HFFc6 (cell line): ENCODE data around the gene SCML2. TPM values are rescaled to one million over a fixed set of nuclear protein-coding genes. Genes with fewer than 3 reads are reported as not detected.

Experiments used
- DNase-seq: peaks from one replicate; pipeline ENCODE4 v3.0.0-alpha.2; 2018
- H3K27ac Mint-ChIP-seq: 2 replicates; pipeline ENCODE4 v1.8.0; 2020; ENCODE audit warnings: mild to moderate bottlenecking, mixed read lengths
- H3K27me3 Mint-ChIP-seq: 2 replicates; pipeline ENCODE4 v1.8.0; 2021; ENCODE audit warnings: mild to moderate bottlenecking, moderate library complexity, mixed read lengths; ENCODE audit not compliant: insufficient read depth
- H3K36me3 Mint-ChIP-seq: 2 replicates; pipeline ENCODE4 v1.8.0; 2021; ENCODE audit warnings: low read depth, mixed read lengths
- H3K4me1 Mint-ChIP-seq: 2 replicates; pipeline ENCODE4 v1.8.0; 2020; ENCODE audit warnings: low read depth, mixed read lengths
- H3K4me3 Mint-ChIP-seq: 2 replicates; pipeline ENCODE4 v1.8.0; 2020; ENCODE audit warnings: mild to moderate bottlenecking, moderate library complexity, mixed read lengths
- H3K9me3 Mint-ChIP-seq: 2 replicates; pipeline ENCODE4 v1.8.0; 2020; ENCODE audit warnings: mild to moderate bottlenecking, mixed read lengths
- CTCF ChIP-seq: fragments of 200-600 bp; sonication (generic); IDR thresholded peaks from 2 replicates; pipeline ENCODE4 v1.5.0; 2021; ENCODE audit warnings: antibody characterized with exemption, mild to moderate bottlenecking
- long read RNA-seq: library from polyadenylated mRNA; unstranded; transcript quantifications from one replicate; pipeline ENCODE4 v2.0.0, GENCODE V29; 2019
- total RNA-seq, 6 experiments: library from RNA; stranded (reverse); fragmentation: NEBNext Ultra II Directional; extraction: Animal tissue kit (Norgen Biotek cat#: 25700); gene quantifications; 2 replicates in 1 of 6; 3 replicates in 5 of 6; pipeline ENCODE4 v1.2.3, GENCODE V29; 2021

SCML2 gene
- total RNA-seq = 1 to 10 TPM in 5 of 6 experiments, under 1 TPM in 1; 0.97 to 2.8 (median 2.4) TPM
- long read RNA-seq, partial matches to known transcripts = 0 of 1 reads
- long read RNA-seq, other reads (novel, unspliced or antisense) = 1 of 1 reads

DNA sequence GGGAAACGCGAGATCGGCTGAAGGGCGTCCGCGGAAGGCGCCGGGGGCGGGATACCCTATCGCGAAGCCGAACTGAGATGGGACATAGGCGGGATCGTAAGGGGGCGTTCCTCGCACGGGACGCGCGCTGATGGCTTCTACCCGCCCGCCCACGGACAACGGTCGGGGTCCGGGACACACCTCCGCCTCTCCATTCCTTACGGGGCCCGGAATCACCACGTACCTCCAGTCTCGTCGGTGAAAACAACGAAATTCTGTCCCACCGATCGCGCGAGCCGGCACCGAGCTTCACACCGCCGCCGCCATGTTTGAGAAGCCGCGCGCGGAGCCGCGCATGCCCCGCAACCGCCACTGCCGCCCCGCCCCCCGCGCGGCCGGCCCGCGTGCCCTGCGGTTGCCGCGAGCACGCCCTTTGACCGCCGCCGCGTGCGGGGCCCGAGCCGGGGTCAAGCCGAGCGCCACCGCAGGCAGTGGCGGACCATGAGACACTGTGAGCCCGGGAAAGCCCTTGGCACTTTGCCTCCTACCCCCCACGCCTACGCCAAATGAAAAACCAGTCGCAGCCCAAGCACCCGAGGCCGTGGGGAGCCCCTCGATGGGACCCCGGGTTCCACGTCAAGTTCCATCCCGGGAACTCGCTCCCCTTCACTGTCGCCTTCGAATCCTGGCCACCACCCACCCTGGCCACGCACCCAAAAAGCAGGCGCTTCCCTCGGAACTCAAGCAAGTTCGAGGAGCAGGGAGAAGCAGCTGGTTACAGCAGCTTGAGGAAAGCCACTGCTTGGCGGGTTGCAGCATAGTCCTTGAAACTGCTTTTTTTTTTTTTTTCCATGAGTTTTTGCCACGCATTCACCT lies at the start of gene SCML2:
TSS of gene SCML2 (minus strand) at position 320 of the 855 bp plus-strand sequence. CDS start 20,617 bp downstream, outside the sequence.
- no peaks in the 10 kb centered on the region for H3K36me3 Mint-ChIP-seq
- peak within 1 kb of the TSS; percentile 84 for H3K27ac Mint-ChIP-seq
- H3K4me1 Mint-ChIP-seq = peaks cover 14% of the 10 kb centered on the region
- peak within 1 kb of the TSS; percentile 88 for H3K4me3 Mint-ChIP-seq
- no peak for TF ChIP-seq CTCF
- H3K9me3 Mint-ChIP-seq = no peaks in the 10 kb centered on the region
- peak; percentile 24 for DNase-seq
- peaks cover 4% of the 10 kb centered on the region for H3K27me3 Mint-ChIP-seq

DNA sequence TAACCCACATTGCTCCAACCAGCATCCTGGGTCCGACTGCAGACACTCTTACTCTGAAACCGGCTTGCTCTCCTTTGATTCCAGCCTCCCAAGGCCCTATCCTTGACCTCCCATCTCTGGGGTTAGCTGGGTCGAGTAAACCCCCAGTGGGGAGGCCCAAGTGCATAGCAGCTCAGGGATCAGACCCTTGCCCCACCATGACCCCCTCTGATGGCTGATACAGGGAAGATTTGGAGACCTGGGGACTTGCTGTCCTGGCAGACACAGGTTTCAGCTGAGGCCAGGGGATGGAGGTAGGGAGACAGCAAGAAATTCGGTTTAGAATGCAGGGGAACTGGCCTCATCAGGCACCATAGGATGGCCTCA lies 47.3 kb upstream of the SCML2 start:
- Mint-ChIP-seq H3K36me3 (no peaks in the 10 kb centered on the region), H3K9me3 (no peaks in the 10 kb centered on the region), H3K27me3 (peaks cover 1% of the 10 kb centered on the region), H3K4me1 (peaks cover 12% of the 10 kb centered on the region), H3K4me3 (no peak overlapping the region), H3K27ac (no peak overlapping the region)
- DNase-seq = no peak
- no peak for TF ChIP-seq CTCF

DNA sequence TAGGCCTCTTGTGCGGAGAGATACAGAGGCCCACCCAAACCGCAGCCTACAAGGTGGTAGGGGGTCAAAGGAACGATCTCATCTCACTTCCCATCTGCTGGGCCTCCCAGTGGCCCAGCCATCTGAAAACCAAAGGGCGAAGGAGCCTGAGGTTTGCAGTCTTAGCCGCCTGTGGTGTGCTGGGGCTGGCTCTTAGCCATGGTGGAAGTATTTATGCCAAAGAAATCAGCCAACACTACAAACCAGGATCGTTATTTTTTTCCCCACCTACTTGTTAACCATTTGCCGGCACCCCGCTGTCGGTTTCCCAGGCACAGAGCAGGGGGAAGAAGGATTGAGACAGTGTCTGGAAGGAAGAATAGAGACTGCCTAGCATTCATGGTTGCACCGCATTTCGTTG lies 40.0 kb upstream of the SCML2 start:
- Mint-ChIP-seq H3K4me3 (no peak overlapping the region), H3K9me3 (no peaks in the 10 kb centered on the region), H3K36me3 (no peaks in the 10 kb centered on the region), H3K27me3 (no peaks in the 10 kb centered on the region; the same call in 1 of the 2 replicates), H3K4me1 (no peaks in the 10 kb centered on the region), H3K27ac (no peak overlapping the region)
- no peak for TF ChIP-seq CTCF
- DNase-seq = no peak

- Mint-ChIP-seq H3K27ac (no peak overlapping the region), H3K36me3 (no peaks in the 10 kb centered on the region), H3K4me1 (no peaks in the 10 kb centered on the region), H3K9me3 (no peaks in the 10 kb centered on the region), H3K4me3 (no peak overlapping the region), H3K27me3 (no peaks in the 10 kb centered on the region; the same call in 1 of the 2 replicates)
- peak; percentile 31 for DNase-seq
- peak; percentile 85 for TF ChIP-seq CTCF
Observed at GRCh38 chrX:18390941-18391538, 36.6 kb upstream of the SCML2 start.

DNA sequence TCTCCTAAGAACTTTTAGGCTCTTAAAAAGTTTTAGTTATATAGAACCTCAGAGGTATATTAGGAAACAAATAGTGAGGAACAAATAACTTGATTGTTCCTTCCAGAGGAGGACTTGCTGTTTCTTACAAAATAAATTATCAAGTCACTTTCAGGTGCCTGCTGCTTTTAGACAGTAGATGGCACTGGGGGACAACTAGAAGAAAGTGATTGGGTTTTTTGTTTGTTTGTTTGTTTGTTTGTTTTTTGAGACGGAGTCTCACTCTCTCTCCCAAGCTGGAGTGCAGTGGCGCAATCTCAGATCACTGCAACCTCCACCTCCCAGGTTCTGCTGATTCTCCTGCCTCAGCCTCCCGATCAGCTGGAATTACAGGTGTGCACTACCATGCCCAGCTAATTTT lies 35.5 kb upstream of the SCML2 start:
- Mint-ChIP-seq H3K27ac (no peak overlapping the region), H3K9me3 (no peaks in the 10 kb centered on the region), H3K4me3 (no peak overlapping the region), H3K27me3 (no peaks in the 10 kb centered on the region; the same call in 1 of the 2 replicates), H3K36me3 (no peaks in the 10 kb centered on the region), H3K4me1 (no peaks in the 10 kb centered on the region)
- peak; percentile 26; the same call in 1 of the 2 replicates for TF ChIP-seq CTCF
- DNase-seq = no peak
